ENCODE data around the gene TAF10.

Gene TAF10

DNA sequence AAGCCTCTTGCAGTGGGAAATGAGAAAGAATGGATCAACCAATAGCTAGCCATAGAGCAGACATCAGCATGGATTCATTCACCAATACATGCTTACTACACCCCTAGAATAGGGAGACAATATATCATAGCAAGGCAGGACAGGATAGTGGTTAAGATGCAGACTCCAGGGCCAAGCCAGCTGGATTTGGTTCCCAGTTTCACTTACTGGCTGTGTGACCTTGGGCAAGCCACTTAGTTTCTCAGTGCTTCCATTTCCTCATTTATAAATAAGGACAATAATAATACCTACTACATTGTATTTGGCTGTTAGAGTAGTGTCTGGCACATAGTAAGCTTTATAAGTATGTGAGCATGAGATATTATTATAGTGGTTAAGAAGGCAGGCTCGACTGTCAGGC lies 36.5 kb upstream of the TAF10 start:
- no peak overlapping the region for H3K27ac ChIP-seq
- TF ChIP-seq ZFX (IDR thresholded peaks at IDR 0.05) = no peak
- TF ChIP-seq, protein P1, sequence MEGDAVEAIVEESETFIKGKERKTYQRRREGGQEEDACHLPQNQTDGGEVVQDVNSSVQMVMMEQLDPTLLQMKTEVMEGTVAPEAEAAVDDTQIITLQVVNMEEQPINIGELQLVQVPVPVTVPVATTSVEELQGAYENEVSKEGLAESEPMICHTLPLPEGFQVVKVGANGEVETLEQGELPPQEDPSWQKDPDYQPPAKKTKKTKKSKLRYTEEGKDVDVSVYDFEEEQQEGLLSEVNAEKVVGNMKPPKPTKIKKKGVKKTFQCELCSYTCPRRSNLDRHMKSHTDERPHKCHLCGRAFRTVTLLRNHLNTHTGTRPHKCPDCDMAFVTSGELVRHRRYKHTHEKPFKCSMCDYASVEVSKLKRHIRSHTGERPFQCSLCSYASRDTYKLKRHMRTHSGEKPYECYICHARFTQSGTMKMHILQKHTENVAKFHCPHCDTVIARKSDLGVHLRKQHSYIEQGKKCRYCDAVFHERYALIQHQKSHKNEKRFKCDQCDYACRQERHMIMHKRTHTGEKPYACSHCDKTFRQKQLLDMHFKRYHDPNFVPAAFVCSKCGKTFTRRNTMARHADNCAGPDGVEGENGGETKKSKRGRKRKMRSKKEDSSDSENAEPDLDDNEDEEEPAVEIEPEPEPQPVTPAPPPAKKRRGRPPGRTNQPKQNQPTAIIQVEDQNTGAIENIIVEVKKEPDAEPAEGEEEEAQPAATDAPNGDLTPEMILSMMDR (conservative IDR thresholded peaks at IDR 0.05) = no peak

DNA sequence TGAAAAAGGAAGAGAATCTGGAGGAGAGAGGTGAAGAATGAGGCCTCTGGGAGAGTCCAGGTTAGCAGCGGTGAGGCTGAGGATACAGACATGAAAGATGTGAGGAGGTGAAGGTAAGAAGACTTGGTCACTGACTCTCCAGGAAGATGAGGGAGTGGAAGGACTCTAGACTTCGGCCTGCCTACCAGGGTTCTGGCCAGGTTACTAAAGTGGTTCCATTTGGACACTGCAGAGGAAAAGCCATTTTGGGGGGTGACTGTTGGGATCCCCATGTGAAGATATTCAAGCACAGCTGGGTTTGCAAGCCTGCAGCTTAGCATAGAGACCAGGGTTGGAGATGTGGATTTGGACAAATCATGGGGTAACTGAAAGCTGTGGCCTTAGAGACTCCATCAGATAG lies 35.8 kb upstream of the TAF10 start:
- TF ChIP-seq ZFX (IDR thresholded peaks at IDR 0.05) = no peak
- TF ChIP-seq, protein P1 (conservative IDR thresholded peaks at IDR 0.05) = no peak
- no peak overlapping the region for H3K27ac ChIP-seq

DNA sequence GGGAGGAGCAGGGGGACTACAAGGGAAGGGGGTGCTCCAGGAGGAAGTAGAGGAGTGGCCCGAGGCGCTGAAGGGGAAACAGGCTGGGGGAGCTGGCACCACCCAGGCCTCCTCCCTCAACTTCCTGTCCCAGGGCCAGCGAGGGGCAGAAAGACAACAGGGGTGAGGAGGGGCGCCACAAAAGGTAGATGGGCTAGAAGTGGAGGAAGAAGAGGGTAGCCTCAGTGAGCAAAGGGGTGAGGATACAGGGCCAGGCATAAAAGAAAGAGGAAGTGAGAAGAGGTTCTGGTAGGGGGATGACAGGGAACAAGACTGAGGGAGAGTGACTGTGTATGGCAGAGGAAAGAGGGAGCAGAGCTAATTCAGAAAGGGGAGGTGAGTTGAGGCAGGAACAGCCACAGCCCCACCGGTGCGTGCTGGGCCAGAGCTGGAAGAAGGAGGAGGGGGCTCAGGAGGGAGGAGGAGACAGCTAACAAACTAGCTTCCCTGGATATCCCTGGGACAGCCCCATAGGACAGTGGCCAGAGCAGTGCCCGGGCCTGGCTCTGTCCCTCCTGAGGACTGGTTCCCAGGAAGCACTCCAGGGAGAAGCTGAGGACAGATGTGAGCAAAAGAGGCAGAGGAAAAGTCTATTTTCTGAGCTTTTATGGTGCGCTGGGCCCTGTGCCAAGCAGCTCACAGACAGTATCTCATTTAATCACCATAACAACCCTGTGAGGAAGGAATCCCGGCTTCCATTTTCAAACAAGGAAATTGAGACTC lies 35.1 kb upstream of the TAF10 start:
- H3K27ac ChIP-seq = no peak overlapping the region

DNA sequence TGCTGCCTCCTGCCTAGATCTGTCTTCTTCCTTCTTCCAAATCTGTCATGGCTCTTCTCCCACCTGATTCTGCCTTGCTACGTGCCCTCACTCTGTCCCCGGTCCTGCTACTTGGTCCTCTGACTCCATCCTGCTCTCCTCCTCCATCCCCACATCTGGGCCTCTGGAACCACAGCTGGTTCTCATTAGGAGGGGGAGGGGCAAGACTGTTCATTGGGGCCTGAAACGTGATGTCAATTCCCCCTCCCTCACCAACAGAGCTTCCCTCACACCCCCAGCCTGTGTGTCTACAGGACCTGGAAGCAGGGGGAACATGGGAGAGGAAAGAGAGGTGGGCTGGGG lies 34.5 kb upstream of the TAF10 start:
- no peak for TF ChIP-seq ZFX (IDR thresholded peaks at IDR 0.05)
- TF ChIP-seq, protein P1 (conservative IDR thresholded peaks at IDR 0.05) = no peak

More for the DNA sequence above, 35.1 kb upstream of the TAF10 start:
- TF ChIP-seq ZFX (IDR thresholded peaks at IDR 0.05) = no peak
- TF ChIP-seq, protein P1 (conservative IDR thresholded peaks at IDR 0.05) = no peak

DNA sequence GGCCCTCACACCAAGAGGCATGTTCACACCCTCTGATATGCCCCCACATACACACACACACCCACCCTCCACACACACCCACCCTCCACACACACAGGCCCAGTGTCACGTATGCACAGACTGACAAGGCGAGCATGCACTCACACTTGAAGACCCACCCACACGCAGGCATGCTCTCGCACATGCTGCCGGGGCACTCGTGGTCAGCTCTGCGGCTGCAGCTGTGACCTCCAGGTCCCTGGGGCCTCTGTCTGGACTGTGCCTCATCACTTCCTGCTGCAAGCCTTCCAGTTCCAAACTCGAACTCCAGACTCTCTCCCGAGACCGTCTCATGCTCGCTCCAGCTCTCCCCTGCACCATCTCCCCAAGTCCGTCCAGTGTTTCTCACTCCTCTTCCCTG lies 34.1 kb upstream of the TAF10 start:
- H3K27ac ChIP-seq = no peak overlapping the region
- TF ChIP-seq, protein P1 (conservative IDR thresholded peaks at IDR 0.05) = no peak
- no peak for TF ChIP-seq ZFX (IDR thresholded peaks at IDR 0.05)

More for the DNA sequence above, 34.5 kb upstream of the TAF10 start:
- H3K27ac ChIP-seq = no peak overlapping the region

DNA sequence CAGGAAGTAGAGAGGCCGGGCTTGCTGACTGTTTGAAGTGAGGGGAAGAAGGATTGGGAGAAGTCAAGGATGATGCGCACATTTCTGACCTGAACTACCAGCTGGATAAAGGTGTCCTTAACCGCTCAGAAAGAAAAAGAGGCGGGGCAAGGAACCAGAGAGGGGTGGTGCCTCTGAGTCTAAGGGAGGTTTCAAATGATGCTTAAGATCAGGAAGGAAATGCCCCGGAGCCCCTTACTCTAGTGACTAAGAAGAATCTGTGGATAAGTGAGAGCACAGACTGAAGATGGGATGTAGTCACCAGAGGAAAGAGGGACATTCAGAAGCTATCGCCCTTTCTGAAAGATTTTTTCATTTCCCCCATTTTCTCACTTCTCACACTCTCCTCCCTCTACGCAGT lies 30.9 kb upstream of the TAF10 start:
- H3K27ac ChIP-seq = no peak overlapping the region
- TF ChIP-seq, protein P1 (conservative IDR thresholded peaks at IDR 0.05) = no peak
- TF ChIP-seq ZFX (IDR thresholded peaks at IDR 0.05) = no peak

DNA sequence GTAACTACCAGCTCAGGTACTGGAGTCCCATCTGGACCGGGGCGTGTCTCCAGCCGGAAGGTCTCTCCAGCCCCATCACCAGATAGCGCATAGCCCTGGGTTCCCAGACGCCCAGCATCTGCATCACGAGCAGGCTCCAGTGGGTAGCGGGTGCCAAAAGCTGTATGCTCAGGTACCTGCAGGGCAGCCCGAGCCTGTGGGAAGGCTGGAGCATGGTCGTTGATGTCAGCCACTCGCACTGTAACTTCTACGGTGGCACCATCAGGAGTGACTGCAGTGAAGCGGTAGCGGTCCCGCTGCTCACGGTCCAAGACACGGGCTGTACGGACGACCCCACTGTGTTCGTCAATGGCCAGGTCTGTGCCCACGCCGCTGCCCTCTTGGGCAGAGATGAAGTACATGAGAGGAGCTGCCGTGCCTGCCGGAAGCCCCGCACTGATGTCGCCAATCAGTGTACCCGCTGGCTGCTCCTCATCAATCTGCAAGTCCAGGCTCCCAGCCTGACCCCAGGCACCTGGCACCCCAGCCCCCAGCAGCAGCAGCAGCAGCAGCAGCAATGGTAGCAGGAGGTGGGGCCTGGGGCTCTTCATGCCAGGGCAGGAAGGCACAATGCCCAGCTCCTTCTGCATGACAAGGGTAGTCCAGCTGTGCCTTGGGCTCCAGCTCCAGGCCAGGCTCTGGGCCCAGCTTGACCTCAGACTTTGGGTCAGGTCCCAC lies 29.1 kb upstream of the TAF10 start:
- no peak for TF ChIP-seq ZFX (IDR thresholded peaks at IDR 0.05)
- TF ChIP-seq, protein P1 (conservative IDR thresholded peaks at IDR 0.05) = no peak
- no peak overlapping the region for H3K27ac ChIP-seq

Measured in C4-2B (cell line).